ENCODE results near the gene TSPEAR.

The TSPEAR gene

DNA sequence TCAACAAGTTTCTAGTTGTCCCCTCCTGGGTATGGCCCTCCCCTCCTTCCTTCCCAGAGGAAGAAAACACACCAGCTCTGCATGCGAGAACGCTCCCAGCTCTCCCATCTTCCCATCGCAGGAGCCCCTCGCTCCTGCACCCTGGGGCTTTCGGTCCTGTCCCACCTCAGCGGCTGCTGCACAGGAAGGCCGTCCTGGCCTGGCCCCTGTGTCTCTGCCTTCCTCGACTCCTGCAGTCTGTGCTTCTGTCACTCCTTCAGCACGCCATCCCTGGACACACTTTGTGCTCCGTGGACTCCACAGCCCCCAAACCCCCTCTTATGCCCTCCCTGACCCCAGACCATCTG, 194.6 kb downstream of the TSPEAR start:
- H3K4me3 ChIP-seq (ENCODE audit: low read length) = no peak overlapping the region

DNA sequence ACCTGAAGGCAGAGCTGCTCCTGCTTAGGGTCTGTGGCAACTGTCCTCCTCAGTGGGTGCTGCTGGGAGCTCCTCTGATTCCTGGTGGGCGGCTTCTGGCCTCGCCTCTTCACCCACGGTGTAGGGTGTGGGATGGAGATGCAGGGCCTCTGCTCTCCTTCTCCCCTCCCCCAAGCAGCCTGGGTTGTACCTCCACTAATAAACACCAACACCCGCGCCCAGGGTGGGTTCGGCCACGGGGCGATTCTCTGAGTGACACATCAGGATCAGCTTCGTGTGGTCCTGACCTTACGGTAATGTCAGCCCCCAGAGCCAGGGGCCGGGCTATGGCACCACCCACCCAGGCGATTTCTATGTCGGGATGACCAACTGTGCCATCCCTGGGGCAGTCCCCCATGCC, 195.0 kb downstream of the TSPEAR start:
- TF ChIP-seq, protein P1, sequence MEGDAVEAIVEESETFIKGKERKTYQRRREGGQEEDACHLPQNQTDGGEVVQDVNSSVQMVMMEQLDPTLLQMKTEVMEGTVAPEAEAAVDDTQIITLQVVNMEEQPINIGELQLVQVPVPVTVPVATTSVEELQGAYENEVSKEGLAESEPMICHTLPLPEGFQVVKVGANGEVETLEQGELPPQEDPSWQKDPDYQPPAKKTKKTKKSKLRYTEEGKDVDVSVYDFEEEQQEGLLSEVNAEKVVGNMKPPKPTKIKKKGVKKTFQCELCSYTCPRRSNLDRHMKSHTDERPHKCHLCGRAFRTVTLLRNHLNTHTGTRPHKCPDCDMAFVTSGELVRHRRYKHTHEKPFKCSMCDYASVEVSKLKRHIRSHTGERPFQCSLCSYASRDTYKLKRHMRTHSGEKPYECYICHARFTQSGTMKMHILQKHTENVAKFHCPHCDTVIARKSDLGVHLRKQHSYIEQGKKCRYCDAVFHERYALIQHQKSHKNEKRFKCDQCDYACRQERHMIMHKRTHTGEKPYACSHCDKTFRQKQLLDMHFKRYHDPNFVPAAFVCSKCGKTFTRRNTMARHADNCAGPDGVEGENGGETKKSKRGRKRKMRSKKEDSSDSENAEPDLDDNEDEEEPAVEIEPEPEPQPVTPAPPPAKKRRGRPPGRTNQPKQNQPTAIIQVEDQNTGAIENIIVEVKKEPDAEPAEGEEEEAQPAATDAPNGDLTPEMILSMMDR (IDR thresholded peaks at IDR 0.05; ENCODE audit: low read depth, low read length, poor library complexity, severe bottlenecking) = no peak
- no peak for TF ChIP-seq EZH2phosphoT487 (IDR thresholded peaks at IDR 0.05; ENCODE audit: borderline replicate concordance, low read length)
- no peak overlapping the region for H3K27ac ChIP-seq (ENCODE audit: low read depth, low read length)
- no peak overlapping the region for H3K4me2 ChIP-seq (ENCODE audit: low read length)
- H3K79me2 ChIP-seq (ENCODE audit: control insufficient read depth, low read length) = no peaks in the 10 kb centered on the region
- no peaks in the 10 kb centered on the region for H3K4me1 ChIP-seq (ENCODE audit: control insufficient read depth, low read length)
- H3K4me3 ChIP-seq (ENCODE audit: low read length) = no peak overlapping the region
- no peaks in the 10 kb centered on the region for H3K27me3 ChIP-seq (ENCODE audit: control insufficient read depth, low read length)
- H3K9me3 ChIP-seq (ENCODE audit: control insufficient read depth, insufficient read depth, low read length) = peaks cover 7% of the 10 kb centered on the region; the same call in 1 of the 2 replicates
- no peaks in the 10 kb centered on the region for H3K9me2 ChIP-seq (replicated peaks; ENCODE audit: control insufficient read depth, low read length)
- H4K20me1 ChIP-seq (ENCODE audit: control insufficient read depth, insufficient read depth, low read depth, low read length) = no peaks in the 10 kb centered on the region
- no peaks in the 10 kb centered on the region for H3F3A ChIP-seq (ENCODE audit: control insufficient read depth, insufficient read depth)
- H3K36me3 ChIP-seq (ENCODE audit: control insufficient read depth, low read length) = no peaks in the 10 kb centered on the region

More for the DNA sequence above, 194.6 kb downstream of the TSPEAR start:
- H3K27ac ChIP-seq (ENCODE audit: low read depth, low read length) = no peak overlapping the region
- no peaks in the 10 kb centered on the region for H3K79me2 ChIP-seq (ENCODE audit: control insufficient read depth, low read length)
- TF ChIP-seq EZH2phosphoT487 (IDR thresholded peaks at IDR 0.05; ENCODE audit: borderline replicate concordance, low read length) = no peak
- TF ChIP-seq, protein P1 (IDR thresholded peaks at IDR 0.05; ENCODE audit: low read depth, low read length, poor library complexity, severe bottlenecking) = no peak
- no peaks in the 10 kb centered on the region for H3K36me3 ChIP-seq (ENCODE audit: control insufficient read depth, low read length)
- no peak overlapping the region for H3K4me2 ChIP-seq (ENCODE audit: low read length)
- peaks cover 7% of the 10 kb centered on the region; the same call in 1 of the 2 replicates for H3K9me3 ChIP-seq (ENCODE audit: control insufficient read depth, insufficient read depth, low read length)
- no peaks in the 10 kb centered on the region for H3K9me2 ChIP-seq (replicated peaks; ENCODE audit: control insufficient read depth, low read length)
- no peaks in the 10 kb centered on the region for H4K20me1 ChIP-seq (ENCODE audit: control insufficient read depth, insufficient read depth, low read depth, low read length)
- H3F3A ChIP-seq (ENCODE audit: control insufficient read depth, insufficient read depth) = no peaks in the 10 kb centered on the region
- no peaks in the 10 kb centered on the region for H3K27me3 ChIP-seq (ENCODE audit: control insufficient read depth, low read length)
- H3K4me1 ChIP-seq (ENCODE audit: control insufficient read depth, low read length) = no peaks in the 10 kb centered on the region

GRCh38 chr21:44515359-44516165, 195.8 kb downstream of the TSPEAR start:
- H3K27ac ChIP-seq (ENCODE audit: low read depth, low read length) = no peak overlapping the region

More at GRCh38 chr21:44515359-44516165, 195.8 kb downstream of the TSPEAR start:
- H3K4me3 ChIP-seq (ENCODE audit: low read length) = no peak overlapping the region
- no peaks in the 10 kb centered on the region for H3K9me2 ChIP-seq (replicated peaks; ENCODE audit: control insufficient read depth, low read length)
- no peaks in the 10 kb centered on the region for H3K27me3 ChIP-seq (ENCODE audit: control insufficient read depth, low read length)
- H4K20me1 ChIP-seq (ENCODE audit: control insufficient read depth, insufficient read depth, low read depth, low read length) = no peaks in the 10 kb centered on the region
- no peaks in the 10 kb centered on the region for H3K4me1 ChIP-seq (ENCODE audit: control insufficient read depth, low read length)
- no peaks in the 10 kb centered on the region for H3F3A ChIP-seq (ENCODE audit: control insufficient read depth, insufficient read depth)
- H3K9me3 ChIP-seq (ENCODE audit: control insufficient read depth, insufficient read depth, low read length) = peaks cover under 1% of the 10 kb centered on the region; the same call in 1 of the 2 replicates
- H3K4me2 ChIP-seq (ENCODE audit: low read length) = no peak overlapping the region
- TF ChIP-seq, protein P1 (IDR thresholded peaks at IDR 0.05; ENCODE audit: low read depth, low read length, poor library complexity, severe bottlenecking) = no peak
- TF ChIP-seq EZH2phosphoT487 (IDR thresholded peaks at IDR 0.05; ENCODE audit: borderline replicate concordance, low read length) = no peak
- no peaks in the 10 kb centered on the region for H3K36me3 ChIP-seq (ENCODE audit: control insufficient read depth, low read length)
- H3K79me2 ChIP-seq (ENCODE audit: control insufficient read depth, low read length) = no peaks in the 10 kb centered on the region

Measured in DOHH2 (cell line).